ENCODE data around the gene ENOX1.
A peak's percentile ranks its signal among the peaks of the same experiment; 100 is the strongest.

ENOX1 gene

GRCh38 chr13:43487461-43487860 is 299.3 kb downstream of the ENOX1 start:
- no peak for DNase-seq (ENCODE audit: low read depth)

- no peak for DNase-seq (ENCODE audit: low read depth)
These were observed 302.1 kb downstream of the ENOX1 start for GRCh38 chr13:43484432-43485225.

GRCh38 chr13:43483930-43484329 is 302.8 kb downstream of the ENOX1 start:
- DNase-seq (ENCODE audit: low read depth) = no peak

- DNase-seq (ENCODE audit: low read depth) = no peak
These were observed 304.1 kb downstream of the ENOX1 start for GRCh38 chr13:43482641-43483040.

GRCh38 chr13:43482026-43482425 is 304.7 kb downstream of the ENOX1 start:
- no peak for DNase-seq (ENCODE audit: low read depth)

- DNase-seq (ENCODE audit: low read depth) = no peak
These were observed 307.9 kb downstream of the ENOX1 start for GRCh38 chr13:43478902-43479301.

GRCh38 chr13:43478211-43478610 is 308.6 kb downstream of the ENOX1 start:
- DNase-seq (ENCODE audit: low read depth) = no peak

GRCh38 chr13:43475140-43475539 is 311.6 kb downstream of the ENOX1 start:
- DNase-seq (ENCODE audit: low read depth) = peak; percentile 4

GRCh38 chr13:43473437-43473836 is 313.3 kb downstream of the ENOX1 start:
- DNase-seq (ENCODE audit: low read depth) = no peak

- DNase-seq (ENCODE audit: low read depth) = peak; percentile 5
These were observed 313.8 kb downstream of the ENOX1 start for GRCh38 chr13:43472980-43473379.

GRCh38 chr13:43472339-43472738 is 314.4 kb downstream of the ENOX1 start:
- no peak for DNase-seq (ENCODE audit: low read depth)

- no peak for DNase-seq (ENCODE audit: low read depth)
These were observed 316.2 kb downstream of the ENOX1 start for GRCh38 chr13:43470610-43471009.

- peak; percentile 25 for DNase-seq (ENCODE audit: low read depth)
These were observed 317.0 kb downstream of the ENOX1 start for GRCh38 chr13:43469791-43470190.

GRCh38 chr13:43464578-43465264 is 322.1 kb downstream of the ENOX1 start:
- no peak for DNase-seq (ENCODE audit: low read depth)

GRCh38 chr13:43448605-43449336 is 338.0 kb downstream of the ENOX1 start:
- DNase-seq (ENCODE audit: low read depth) = no peak

GRCh38 chr13:43446126-43446525 is 340.6 kb downstream of the ENOX1 start:
- DNase-seq (ENCODE audit: low read depth) = no peak

GRCh38 chr13:43445668-43446067 is 341.1 kb downstream of the ENOX1 start:
- DNase-seq (ENCODE audit: low read depth) = no peak

GRCh38 chr13:43444081-43444480 is 342.7 kb downstream of the ENOX1 start:
- peak; percentile 9 for DNase-seq (ENCODE audit: low read depth)

- no peak for DNase-seq (ENCODE audit: low read depth)
These were observed 344.8 kb downstream of the ENOX1 start for GRCh38 chr13:43441899-43442499.

- no peak for DNase-seq (ENCODE audit: low read depth)
These were observed 345.3 kb downstream of the ENOX1 start for GRCh38 chr13:43441464-43441863.

GRCh38 chr13:43434191-43434590 is 352.6 kb downstream of the ENOX1 start:
- no peak for DNase-seq (ENCODE audit: low read depth)

GRCh38 chr13:43433691-43434141 is 353.1 kb downstream of the ENOX1 start:
- peak; percentile 7 for DNase-seq (ENCODE audit: low read depth)
